Astrocyte (in vitro differentiated cells and primary cell): ENCODE results near the gene TAS2R42. TPM values are rescaled to one million over a fixed set of nuclear protein-coding genes. Genes with fewer than 3 reads are reported as not detected.

Experiments used
- DNase-seq: peaks from one replicate; pipeline ENCODE4 v3.0.0-alpha.2; 2010; ENCODE audit warnings: low read depth
- FAIRE-seq: peaks from 2 replicates; lab custom pipeline; 2011; peaks lifted over from hg19 to GRCh38; lab: Jason Lieb, UNC
- H2AFZ ChIP-seq: 2 replicates; pipeline ENCODE4 v1.6.0; 2012; ENCODE audit warnings: low read depth, low read length, inconsistent platforms
- H3K27ac ChIP-seq: 2 replicates; pipeline ENCODE4 v1.5.1; 2011; ENCODE audit warnings: low read depth, low read length, inconsistent platforms
- H3K27me3 ChIP-seq: 2 replicates; pipeline ENCODE4 v1.6.0; 2011; ENCODE audit warnings: low read length, inconsistent platforms; ENCODE audit not compliant: insufficient read depth
- H3K36me3 ChIP-seq: 2 replicates; pipeline ENCODE4 v1.5.1; 2011; ENCODE audit warnings: low read length, inconsistent platforms; ENCODE audit not compliant: insufficient read depth
- H3K4me1 ChIP-seq: 2 replicates; pipeline ENCODE4 v1.5.1; 2011; ENCODE audit warnings: low read length, inconsistent platforms; ENCODE audit not compliant: insufficient read depth
- H3K4me2 ChIP-seq: 2 replicates; pipeline ENCODE4 v1.6.0; 2012; ENCODE audit warnings: low read length, inconsistent platforms
- H3K4me3 ChIP-seq: 2 replicates; pipeline ENCODE4 v1.5.1; 2011; ENCODE audit warnings: low read depth, mild to moderate bottlenecking, low read length, inconsistent platforms; ENCODE audit not compliant: insufficient read depth
- H3K79me2 ChIP-seq: 2 replicates; pipeline ENCODE4 v1.6.0; 2012; ENCODE audit warnings: mild to moderate bottlenecking, low read length, inconsistent platforms; ENCODE audit not compliant: insufficient read depth
- H3K9ac ChIP-seq: 2 replicates; pipeline ENCODE4 v1.6.0; 2012; ENCODE audit warnings: mild to moderate bottlenecking, low read length, inconsistent platforms
- H3K9me3 ChIP-seq: 2 replicates; pipeline ENCODE4 v1.5.1; 2012; ENCODE audit warnings: low read depth, mild to moderate bottlenecking, low read length, inconsistent platforms; ENCODE audit not compliant: insufficient read depth
- H4K20me1 ChIP-seq: 2 replicates; pipeline ENCODE4 v1.6.0; 2012; ENCODE audit warnings: low read length, inconsistent platforms; ENCODE audit not compliant: insufficient read depth
- H3K27ac Mint-ChIP-seq: one replicate; pipeline ENCODE4 v1.8.0; 2021; ENCODE audit warnings: mild to moderate bottlenecking, mixed read lengths; ENCODE audit not compliant: unreplicated experiment
- H3K27me3 Mint-ChIP-seq: one replicate; pipeline ENCODE4 v1.8.0; 2021; ENCODE audit warnings: low read depth, mixed read lengths; ENCODE audit not compliant: unreplicated experiment
- H3K36me3 Mint-ChIP-seq: one replicate; pipeline ENCODE4 v1.8.0; 2021; ENCODE audit warnings: low read depth, mixed read lengths; ENCODE audit not compliant: unreplicated experiment
- H3K4me1 Mint-ChIP-seq: one replicate; pipeline ENCODE4 v1.8.0; 2021; ENCODE audit warnings: low read depth, mixed read lengths; ENCODE audit not compliant: unreplicated experiment
- H3K4me3 Mint-ChIP-seq: one replicate; pipeline ENCODE4 v1.8.0; 2021; ENCODE audit warnings: mild to moderate bottlenecking, moderate library complexity, mixed read lengths; ENCODE audit not compliant: unreplicated experiment
- H3K9me3 Mint-ChIP-seq: one replicate; pipeline ENCODE4 v1.8.0; 2021; ENCODE audit warnings: mild to moderate bottlenecking, mixed read lengths; ENCODE audit not compliant: unreplicated experiment
- EZH2 ChIP-seq: IDR thresholded peaks from 2 replicates; pipeline ENCODE4 v1.6.1; 2012; ENCODE audit warnings: mild to moderate bottlenecking, low read length, inconsistent platforms; ENCODE audit not compliant: insufficient read depth
- total RNA-seq: library from RNA; stranded (reverse); gene quantifications from 2 replicates; pipeline ENCODE4 v1.2.1, GENCODE V29; 2021
- TF ChIP-seq, protein P1 (sequence below): IDR thresholded peaks from 2 replicates; pipeline ENCODE4 v1.5.1; 2011; ENCODE audit warnings: low read depth, mild to moderate bottlenecking, inconsistent platforms, low read length, moderate library complexity; ENCODE audit not compliant: insufficient read depth

The TAS2R42 gene
- total RNA-seq, 1 donor from 2014 or later, result not detected

DNA sequence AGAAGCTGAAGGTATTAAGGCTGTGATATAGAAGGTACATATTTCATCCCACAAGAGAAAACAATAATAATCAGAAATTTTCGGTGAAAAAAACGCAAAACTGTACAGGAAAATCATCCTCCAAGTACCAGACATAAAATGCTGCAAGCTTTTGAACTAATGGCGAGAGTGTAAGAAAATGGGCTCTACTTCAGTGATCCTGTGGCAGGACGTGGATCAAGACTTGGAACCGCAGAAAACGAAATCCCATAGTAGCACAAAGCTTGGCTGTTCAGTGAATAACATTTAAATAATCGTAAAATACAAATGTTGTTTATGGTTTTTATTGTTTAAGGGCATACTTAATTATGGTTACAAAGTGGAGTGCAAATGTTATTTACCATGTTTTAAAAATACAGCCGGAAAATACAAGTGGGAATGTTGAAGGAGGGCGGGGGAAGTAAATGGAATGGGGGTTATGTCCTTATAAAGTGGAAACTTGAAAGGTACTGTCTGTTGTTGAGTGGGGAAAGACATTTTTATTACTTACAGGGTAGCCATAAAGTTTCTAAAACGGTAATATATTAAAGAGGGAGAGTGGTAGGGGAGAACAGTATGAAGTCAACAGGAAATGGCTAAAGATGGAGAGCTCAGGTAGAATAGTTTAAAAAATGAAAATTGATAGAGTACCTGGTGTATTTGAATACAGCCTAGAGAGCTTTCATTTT, 14.6 kb downstream of the TAS2R42 start:
- H3K36me3 Mint-ChIP-seq, result no peaks in the 10 kb centered on the region
- DNase-seq, result peak; percentile 27
- no peak for TF ChIP-seq EZH2
- TF ChIP-seq, protein P1, sequence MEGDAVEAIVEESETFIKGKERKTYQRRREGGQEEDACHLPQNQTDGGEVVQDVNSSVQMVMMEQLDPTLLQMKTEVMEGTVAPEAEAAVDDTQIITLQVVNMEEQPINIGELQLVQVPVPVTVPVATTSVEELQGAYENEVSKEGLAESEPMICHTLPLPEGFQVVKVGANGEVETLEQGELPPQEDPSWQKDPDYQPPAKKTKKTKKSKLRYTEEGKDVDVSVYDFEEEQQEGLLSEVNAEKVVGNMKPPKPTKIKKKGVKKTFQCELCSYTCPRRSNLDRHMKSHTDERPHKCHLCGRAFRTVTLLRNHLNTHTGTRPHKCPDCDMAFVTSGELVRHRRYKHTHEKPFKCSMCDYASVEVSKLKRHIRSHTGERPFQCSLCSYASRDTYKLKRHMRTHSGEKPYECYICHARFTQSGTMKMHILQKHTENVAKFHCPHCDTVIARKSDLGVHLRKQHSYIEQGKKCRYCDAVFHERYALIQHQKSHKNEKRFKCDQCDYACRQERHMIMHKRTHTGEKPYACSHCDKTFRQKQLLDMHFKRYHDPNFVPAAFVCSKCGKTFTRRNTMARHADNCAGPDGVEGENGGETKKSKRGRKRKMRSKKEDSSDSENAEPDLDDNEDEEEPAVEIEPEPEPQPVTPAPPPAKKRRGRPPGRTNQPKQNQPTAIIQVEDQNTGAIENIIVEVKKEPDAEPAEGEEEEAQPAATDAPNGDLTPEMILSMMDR, result no peak

DNA sequence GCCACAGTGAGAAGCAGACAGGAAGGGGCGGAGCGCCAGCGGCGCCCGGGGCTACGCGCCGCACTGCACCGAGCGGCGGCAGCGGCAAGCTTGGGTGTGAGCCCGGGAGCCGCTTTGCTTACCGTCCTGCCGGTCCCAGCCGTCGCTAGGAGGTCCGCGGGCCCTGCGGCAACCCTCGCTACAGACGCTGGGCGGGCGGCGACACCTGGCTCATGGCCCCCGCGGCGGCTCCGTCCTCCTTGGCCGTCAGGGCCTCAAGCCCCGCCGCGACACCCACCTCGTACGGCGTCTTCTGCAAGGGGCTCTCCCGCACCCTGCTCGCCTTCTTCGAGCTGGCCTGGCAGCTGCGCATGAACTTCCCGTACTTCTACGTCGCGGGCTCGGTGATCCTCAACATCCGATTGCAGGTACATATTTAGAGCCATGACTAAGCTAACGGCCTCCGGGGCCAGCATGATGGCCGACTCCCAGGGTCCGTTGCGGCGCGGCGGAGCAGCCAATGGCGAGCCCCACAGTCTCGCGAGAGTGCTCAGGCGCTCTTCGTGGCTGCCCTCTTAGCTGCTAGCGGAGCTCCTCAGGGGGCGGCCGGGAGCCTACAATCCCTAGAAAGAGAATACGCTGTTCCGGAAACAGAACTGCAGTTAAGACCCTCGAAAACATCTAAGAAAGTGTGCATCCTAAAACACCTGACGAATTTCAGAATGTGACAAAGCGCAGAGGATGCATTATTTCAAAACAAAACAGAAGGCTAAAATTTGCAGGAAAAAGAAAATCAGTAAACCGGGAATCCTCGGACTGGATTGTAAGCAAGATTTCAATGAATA, 15.4 kb downstream of the TAS2R42 start, which contains the start of gene SMIM10L1:
SMIM10L1 (plus strand) TSS at position 50 of the 824 bp plus-strand sequence; CDS start at position 213, 163 bp downstream.
- H3K27ac ChIP-seq, result peak within 1 kb of the TSS; percentile 96
- peak within 1 kb of the TSS; percentile 91 for H3K9ac ChIP-seq
- Mint-ChIP-seq H3K4me1 (peaks cover 16% of the 10 kb centered on the region), H3K4me3 (peak within 1 kb of the TSS; percentile 99), H3K27me3 (no peaks in the 10 kb centered on the region), H3K36me3 (no peaks in the 10 kb centered on the region), H3K9me3 (no peaks in the 10 kb centered on the region), H3K27ac (peak within 1 kb of the TSS; percentile 99)
- peaks cover 72% of the 10 kb centered on the region for H3K79me2 ChIP-seq
- H3K4me2 ChIP-seq, result peak within 1 kb of the TSS; percentile 86
- DNase-seq (peak; percentile 86), FAIRE-seq (no peak)
- H3K27me3 ChIP-seq, result no peaks in the 10 kb centered on the region
- H3K36me3 ChIP-seq, result no peaks in the 10 kb centered on the region
- peaks cover 6% of the 10 kb centered on the region for H3K4me1 ChIP-seq
- peak within 1 kb of the TSS; percentile 95 for H2AFZ ChIP-seq
- H3K9me3 ChIP-seq, result no peaks in the 10 kb centered on the region
- peaks cover 46% of the 10 kb centered on the region for H4K20me1 ChIP-seq
- peak within 1 kb of the TSS; percentile 90 for H3K4me3 ChIP-seq
- TF ChIP-seq EZH2, result no peak
- TF ChIP-seq, protein P1, result no peak

More for the DNA sequence above, 14.6 kb downstream of the TAS2R42 start:
- H3K4me1 Mint-ChIP-seq, result peaks cover 16% of the 10 kb centered on the region
- H3K4me1 ChIP-seq, result peaks cover 6% of the 10 kb centered on the region
- peak overlapping the region; percentile 96 for H3K27ac ChIP-seq
- peak overlapping the region; percentile 86 for H3K4me2 ChIP-seq
- H3K9ac ChIP-seq, result peak overlapping the region; percentile 91
- FAIRE-seq, result no peak
- no peaks in the 10 kb centered on the region for H3K27me3 Mint-ChIP-seq
- H3K4me3 ChIP-seq, result peak overlapping the region; percentile 90
- peaks cover 39% of the 10 kb centered on the region for H4K20me1 ChIP-seq
- H2AFZ ChIP-seq, result peak overlapping the region; percentile 95
- H3K9me3 ChIP-seq, result no peaks in the 10 kb centered on the region
- no peaks in the 10 kb centered on the region for H3K27me3 ChIP-seq
- no peaks in the 10 kb centered on the region for H3K9me3 Mint-ChIP-seq
- peaks cover 65% of the 10 kb centered on the region for H3K79me2 ChIP-seq
- H3K36me3 ChIP-seq, result no peaks in the 10 kb centered on the region
- peak overlapping the region; percentile 99 for H3K4me3 Mint-ChIP-seq
- H3K27ac Mint-ChIP-seq, result peak overlapping the region; percentile 99
